ENCODE measurements around the gene TACR1. TPM values are rescaled to one million over a fixed set of nuclear protein-coding genes. Genes with fewer than 3 reads are reported as not detected.

Gene TACR1
- total RNA-seq, 1 donor from 2014 or later = 0.39 TPM

DNA sequence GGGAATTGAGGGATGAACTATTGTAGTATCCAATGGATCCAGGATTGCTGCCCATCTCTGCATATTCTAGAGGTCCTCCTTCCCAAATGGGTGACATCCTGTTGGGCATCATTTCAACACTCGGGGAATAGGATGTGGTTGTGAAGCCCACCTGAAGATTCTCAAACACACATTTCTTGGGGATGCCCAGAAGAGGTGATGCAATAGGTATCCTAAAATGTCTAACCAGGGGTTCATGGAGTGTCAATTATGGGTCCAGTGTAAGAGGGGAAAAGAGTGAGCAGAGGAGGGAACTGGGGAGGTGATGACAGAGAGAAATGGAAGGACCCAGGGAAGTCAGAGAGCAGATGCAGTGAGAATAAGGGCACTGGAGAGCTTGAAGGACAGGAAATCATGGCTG is 188.7 kb downstream of the TACR1 start:
- DNase-seq = no peak

DNA sequence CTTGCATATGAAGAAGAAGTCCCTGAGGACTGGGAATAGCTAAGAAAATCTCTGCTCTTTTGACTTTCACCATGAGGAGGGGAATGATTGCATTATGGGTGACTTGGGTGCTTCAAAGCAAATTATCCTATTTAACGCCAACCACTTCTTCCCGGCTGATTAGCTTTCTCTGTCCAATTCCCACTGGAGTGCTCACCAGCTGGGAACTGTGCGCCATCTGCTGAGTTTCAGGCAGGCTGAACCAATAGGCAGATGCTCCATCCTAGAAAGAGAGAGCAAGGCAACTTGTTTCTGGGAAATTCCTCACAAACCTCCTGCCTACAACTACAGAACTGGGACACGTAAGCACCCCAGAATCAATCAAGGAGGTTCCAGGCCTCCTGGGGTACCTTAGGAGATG is 191.5 kb downstream of the TACR1 start:
- no peak for DNase-seq

DNA sequence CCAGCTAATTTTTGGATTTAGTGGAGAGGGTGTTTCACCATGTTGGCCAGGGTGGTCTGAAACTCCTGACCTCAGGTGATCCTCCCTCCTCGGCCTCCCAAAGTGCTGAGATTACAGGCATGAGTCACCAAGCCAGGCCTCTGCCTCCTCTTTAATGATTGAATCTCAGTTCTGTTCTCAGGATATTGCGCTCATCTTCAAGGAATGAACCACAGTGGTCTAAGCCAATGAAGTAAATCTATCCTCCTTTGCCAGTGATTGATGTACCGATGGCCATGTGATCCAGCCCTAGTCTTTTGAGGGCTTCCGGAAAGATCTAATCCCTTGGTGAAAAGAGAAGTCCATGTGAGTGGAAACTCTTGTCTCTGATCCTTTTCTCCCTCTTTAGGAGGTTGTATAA is 192.3 kb downstream of the TACR1 start:
- no peak for DNase-seq

GRCh38 chr2:75006041-75006440 is 193.3 kb downstream of the TACR1 start:
- DNase-seq = no peak

DNA sequence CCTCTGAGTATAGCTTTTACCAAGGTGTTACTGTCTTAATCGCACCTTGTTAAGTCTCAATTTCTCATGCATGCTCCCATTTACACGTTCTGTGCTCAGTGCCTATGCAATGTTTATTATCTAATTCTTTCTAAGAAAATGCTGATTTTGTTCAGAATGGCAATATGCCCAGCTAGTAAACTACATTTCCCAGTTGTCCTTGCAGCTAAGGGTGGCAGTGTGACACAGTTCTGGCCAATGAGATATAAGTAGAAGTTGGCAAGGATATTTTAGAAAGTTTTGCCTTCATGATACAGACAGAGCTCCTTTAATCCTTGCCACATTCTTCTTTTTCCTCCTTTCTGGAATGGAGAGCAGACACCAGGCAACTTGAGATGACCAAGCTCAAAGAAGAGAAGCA is 195.5 kb downstream of the TACR1 start:
- DNase-seq = no peak

GRCh38 chr2:75003276-75003675 is 196.0 kb downstream of the TACR1 start:
- DNase-seq = no peak

- no peak for DNase-seq
Measured at GRCh38 chr2:75002007-75002406, 197.3 kb downstream of the TACR1 start.

DNA sequence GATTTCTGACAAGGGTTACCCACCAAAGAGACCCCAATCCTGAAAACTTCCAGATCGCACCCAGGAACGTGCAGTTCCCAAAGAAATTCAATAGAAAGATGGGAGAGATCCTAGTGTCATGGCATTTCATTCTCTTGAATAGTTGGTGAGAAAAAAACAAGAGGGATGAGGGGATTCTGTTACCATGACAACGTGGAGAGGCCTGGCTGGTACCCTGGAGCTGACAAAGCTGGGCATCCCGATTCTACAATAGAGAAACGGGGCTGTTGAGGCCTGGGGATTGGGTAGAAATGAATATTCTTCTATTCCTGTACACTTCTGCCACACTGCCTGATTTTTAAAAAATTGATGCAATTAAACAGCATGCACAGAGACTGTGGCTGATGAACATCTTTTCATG is 199.9 kb downstream of the TACR1 start:
- DNase-seq = no peak

Small RNAs within 50 kb of the gene (small RNA-seq; reads per million reads assigned to genes)
- gene MIR5000 (ENCODE audit: low replicate concordance) = 0.35 reads per million, percentile 42 among the genes with 10 or more reads in this experiment

Other genes starting within 250 kb of the TACR1 start
- 14.1 TPM for gene POLE4, start 240.9 kb downstream of the TACR1 start, total RNA-seq